ENCODE measurements around the gene SIGLEC15.

SIGLEC15 gene

GRCh38 chr18:45859334-45859733 is 33.9 kb downstream of the SIGLEC15 start:
- no peak overlapping the region for H3K4me3 ChIP-seq (ENCODE audit: low read length in 2 of 2)
- H3K9ac ChIP-seq (ENCODE audit: low read depth in 1 of 2, low read length in 2 of 2): no peak overlapping the region
- no peaks in the 10 kb centered on the region for H3K4me1 ChIP-seq (ENCODE audit: control insufficient read depth in 2 of 2, insufficient read depth in 2 of 2, low read length in 2 of 2)
- no peaks in the 10 kb centered on the region for H3K9me3 ChIP-seq (ENCODE audit: control insufficient read depth in 2 of 2, low read length in 2 of 2)
- no peaks in the 10 kb centered on the region for H3K27me3 ChIP-seq (ENCODE audit: control insufficient read depth in 2 of 2, insufficient read depth in 2 of 2, low read length in 2 of 2)
- no peak overlapping the region for H3K27ac ChIP-seq (ENCODE audit: low read depth in 2 of 2, low read length in 2 of 2)
- H3K36me3 ChIP-seq (ENCODE audit: control insufficient read depth in 2 of 2, insufficient read depth in 2 of 2, low read length in 2 of 2): peaks cover 62 to 63% of the 10 kb centered on the region in 2 donors

GRCh38 chr18:45860492-45860891 is 35.0 kb downstream of the SIGLEC15 start:
- H3K4me1 ChIP-seq (ENCODE audit: control insufficient read depth in 2 of 2, insufficient read depth in 2 of 2, low read length in 2 of 2): no peaks in the 10 kb centered on the region
- H3K27ac ChIP-seq (ENCODE audit: low read depth in 2 of 2, low read length in 2 of 2): no peak overlapping the region
- H3K27me3 ChIP-seq (ENCODE audit: control insufficient read depth in 2 of 2, insufficient read depth in 2 of 2, low read length in 2 of 2): no peaks in the 10 kb centered on the region
- H3K9me3 ChIP-seq (ENCODE audit: control insufficient read depth in 2 of 2, low read length in 2 of 2): no peaks in the 10 kb centered on the region
- no peak overlapping the region for H3K4me3 ChIP-seq (ENCODE audit: low read length in 2 of 2)
- no peak overlapping the region for H3K9ac ChIP-seq (ENCODE audit: low read depth in 1 of 2, low read length in 2 of 2)
- H3K36me3 ChIP-seq (ENCODE audit: control insufficient read depth in 2 of 2, insufficient read depth in 2 of 2, low read length in 2 of 2): peaks cover 65 to 69% of the 10 kb centered on the region in 2 donors

- no peaks in the 10 kb centered on the region for H3K9me3 ChIP-seq (ENCODE audit: control insufficient read depth in 2 of 2, low read length in 2 of 2)
- H3K36me3 ChIP-seq (ENCODE audit: control insufficient read depth in 2 of 2, insufficient read depth in 2 of 2, low read length in 2 of 2): peaks cover 60 to 68% of the 10 kb centered on the region in 2 donors
- no peaks in the 10 kb centered on the region for H3K4me1 ChIP-seq (ENCODE audit: control insufficient read depth in 2 of 2, insufficient read depth in 2 of 2, low read length in 2 of 2)
- H3K27ac ChIP-seq (ENCODE audit: low read depth in 2 of 2, low read length in 2 of 2): no peak overlapping the region
- no peak overlapping the region for H3K9ac ChIP-seq (ENCODE audit: low read depth in 1 of 2, low read length in 2 of 2)
- H3K4me3 ChIP-seq (ENCODE audit: low read length in 2 of 2): no peak overlapping the region
- H3K27me3 ChIP-seq (ENCODE audit: control insufficient read depth in 2 of 2, insufficient read depth in 2 of 2, low read length in 2 of 2): no peaks in the 10 kb centered on the region
Measured at GRCh38 chr18:45860971-45861370, 35.5 kb downstream of the SIGLEC15 start.

- Histone ChIP-seq H3K4me3 (ENCODE audit: low read length in 2 of 2) (no peak overlapping the region), H3K4me1 (ENCODE audit: control insufficient read depth in 2 of 2, insufficient read depth in 2 of 2, low read length in 2 of 2) (no peaks in the 10 kb centered on the region), H3K36me3 (ENCODE audit: control insufficient read depth in 2 of 2, insufficient read depth in 2 of 2, low read length in 2 of 2) (peaks cover 59 to 67% of the 10 kb centered on the region in 2 donors), H3K27ac (ENCODE audit: low read depth in 2 of 2, low read length in 2 of 2) (no peak overlapping the region), H3K9ac (ENCODE audit: low read depth in 1 of 2, low read length in 2 of 2) (no peak overlapping the region), H3K27me3 (ENCODE audit: control insufficient read depth in 2 of 2, insufficient read depth in 2 of 2, low read length in 2 of 2) (no peaks in the 10 kb centered on the region), H3K9me3 (ENCODE audit: control insufficient read depth in 2 of 2, low read length in 2 of 2) (no peaks in the 10 kb centered on the region)
Measured at GRCh38 chr18:45861926-45862325, 36.5 kb downstream of the SIGLEC15 start.

- no peak overlapping the region for H3K9ac ChIP-seq (ENCODE audit: low read depth in 1 of 2, low read length in 2 of 2)
- no peak overlapping the region for H3K4me3 ChIP-seq (ENCODE audit: low read length in 2 of 2)
- H3K36me3 ChIP-seq (ENCODE audit: control insufficient read depth in 2 of 2, insufficient read depth in 2 of 2, low read length in 2 of 2): peaks cover 56 to 65% of the 10 kb centered on the region in 2 donors
- H3K9me3 ChIP-seq (ENCODE audit: control insufficient read depth in 2 of 2, low read length in 2 of 2): no peaks in the 10 kb centered on the region
- no peaks in the 10 kb centered on the region for H3K4me1 ChIP-seq (ENCODE audit: control insufficient read depth in 2 of 2, insufficient read depth in 2 of 2, low read length in 2 of 2)
- H3K27me3 ChIP-seq (ENCODE audit: control insufficient read depth in 2 of 2, insufficient read depth in 2 of 2, low read length in 2 of 2): no peaks in the 10 kb centered on the region
- no peak overlapping the region for H3K27ac ChIP-seq (ENCODE audit: low read depth in 2 of 2, low read length in 2 of 2)
Measured at GRCh38 chr18:45863469-45863868, 38.0 kb downstream of the SIGLEC15 start.

- H3K9me3 ChIP-seq (ENCODE audit: control insufficient read depth in 2 of 2, low read length in 2 of 2): no peaks in the 10 kb centered on the region
- H3K4me3 ChIP-seq (ENCODE audit: low read length in 2 of 2): no peak overlapping the region
- no peak overlapping the region for H3K27ac ChIP-seq (ENCODE audit: low read depth in 2 of 2, low read length in 2 of 2)
- no peak overlapping the region for H3K9ac ChIP-seq (ENCODE audit: low read depth in 1 of 2, low read length in 2 of 2)
- no peaks in the 10 kb centered on the region for H3K27me3 ChIP-seq (ENCODE audit: control insufficient read depth in 2 of 2, insufficient read depth in 2 of 2, low read length in 2 of 2)
- H3K4me1 ChIP-seq (ENCODE audit: control insufficient read depth in 2 of 2, insufficient read depth in 2 of 2, low read length in 2 of 2): no peaks in the 10 kb centered on the region
- H3K36me3 ChIP-seq (ENCODE audit: control insufficient read depth in 2 of 2, insufficient read depth in 2 of 2, low read length in 2 of 2): peaks cover 50 to 59% of the 10 kb centered on the region in 2 donors
Measured at GRCh38 chr18:45864081-45864480, 38.6 kb downstream of the SIGLEC15 start.

- no peak overlapping the region for H3K27ac ChIP-seq (ENCODE audit: low read depth in 2 of 2, low read length in 2 of 2)
- no peak overlapping the region for H3K9ac ChIP-seq (ENCODE audit: low read depth in 1 of 2, low read length in 2 of 2)
- peaks cover 44 to 53% of the 10 kb centered on the region in 2 donors for H3K36me3 ChIP-seq (ENCODE audit: control insufficient read depth in 2 of 2, insufficient read depth in 2 of 2, low read length in 2 of 2)
- no peak overlapping the region for H3K4me3 ChIP-seq (ENCODE audit: low read length in 2 of 2)
- no peaks in the 10 kb centered on the region for H3K27me3 ChIP-seq (ENCODE audit: control insufficient read depth in 2 of 2, insufficient read depth in 2 of 2, low read length in 2 of 2)
- no peaks in the 10 kb centered on the region for H3K4me1 ChIP-seq (ENCODE audit: control insufficient read depth in 2 of 2, insufficient read depth in 2 of 2, low read length in 2 of 2)
- no peaks in the 10 kb centered on the region for H3K9me3 ChIP-seq (ENCODE audit: control insufficient read depth in 2 of 2, low read length in 2 of 2)
Measured at GRCh38 chr18:45865466-45865865, 40.0 kb downstream of the SIGLEC15 start.

- Histone ChIP-seq H3K27me3 (ENCODE audit: control insufficient read depth in 2 of 2, insufficient read depth in 2 of 2, low read length in 2 of 2) (no peaks in the 10 kb centered on the region), H3K9ac (ENCODE audit: low read depth in 1 of 2, low read length in 2 of 2) (no peak overlapping the region), H3K27ac (ENCODE audit: low read depth in 2 of 2, low read length in 2 of 2) (no peak overlapping the region), H3K9me3 (ENCODE audit: control insufficient read depth in 2 of 2, low read length in 2 of 2) (no peaks in the 10 kb centered on the region), H3K4me3 (ENCODE audit: low read length in 2 of 2) (no peak overlapping the region), H3K36me3 (ENCODE audit: control insufficient read depth in 2 of 2, insufficient read depth in 2 of 2, low read length in 2 of 2) (peaks cover 31 to 41% of the 10 kb centered on the region in 2 donors), H3K4me1 (ENCODE audit: control insufficient read depth in 2 of 2, insufficient read depth in 2 of 2, low read length in 2 of 2) (no peaks in the 10 kb centered on the region)
Measured at GRCh38 chr18:45870419-45870818, 44.9 kb downstream of the SIGLEC15 start.

GRCh38 chr18:45871431-45872084 is 46.1 kb downstream of the SIGLEC15 start:
- H3K9ac ChIP-seq (ENCODE audit: low read depth in 1 of 2, low read length in 2 of 2): no peak overlapping the region
- no peaks in the 10 kb centered on the region for H3K27me3 ChIP-seq (ENCODE audit: control insufficient read depth in 2 of 2, insufficient read depth in 2 of 2, low read length in 2 of 2)
- H3K4me3 ChIP-seq (ENCODE audit: low read length in 2 of 2): no peak overlapping the region
- H3K27ac ChIP-seq (ENCODE audit: low read depth in 2 of 2, low read length in 2 of 2): no peak overlapping the region
- no peaks in the 10 kb centered on the region for H3K4me1 ChIP-seq (ENCODE audit: control insufficient read depth in 2 of 2, insufficient read depth in 2 of 2, low read length in 2 of 2)
- H3K9me3 ChIP-seq (ENCODE audit: control insufficient read depth in 2 of 2, low read length in 2 of 2): no peaks in the 10 kb centered on the region
- H3K36me3 ChIP-seq (ENCODE audit: control insufficient read depth in 2 of 2, insufficient read depth in 2 of 2, low read length in 2 of 2): peaks cover 28 to 37% of the 10 kb centered on the region in 2 donors

GRCh38 chr18:45874491-45875184 is 49.2 kb downstream of the SIGLEC15 start:
- H3K4me3 ChIP-seq (ENCODE audit: low read length in 2 of 2): no peak overlapping the region

More at GRCh38 chr18:45874491-45875184, 49.2 kb downstream of the SIGLEC15 start:
- peaks cover 27 to 37% of the 10 kb centered on the region in 2 donors for H3K36me3 ChIP-seq (ENCODE audit: control insufficient read depth in 2 of 2, insufficient read depth in 2 of 2, low read length in 2 of 2)
- no peak overlapping the region for H3K27ac ChIP-seq (ENCODE audit: low read depth in 2 of 2, low read length in 2 of 2)
- no peaks in the 10 kb centered on the region for H3K9me3 ChIP-seq (ENCODE audit: control insufficient read depth in 2 of 2, low read length in 2 of 2)
- no peaks in the 10 kb centered on the region for H3K27me3 ChIP-seq (ENCODE audit: control insufficient read depth in 2 of 2, insufficient read depth in 2 of 2, low read length in 2 of 2)
- H3K9ac ChIP-seq (ENCODE audit: low read depth in 1 of 2, low read length in 2 of 2): no peak overlapping the region
- no peaks in the 10 kb centered on the region for H3K4me1 ChIP-seq (ENCODE audit: control insufficient read depth in 2 of 2, insufficient read depth in 2 of 2, low read length in 2 of 2)
